ENCODE results near the gene MAL. TPM values are rescaled to one million over a fixed set of nuclear protein-coding genes. Genes with fewer than 3 reads are reported as not detected.

Gene MAL
- total and polyA plus RNA-seq, 2 experiments from 2014 or later: 0.24 to 0.31 TPM

- ATAC-seq (no peak), DNase-seq (ENCODE audit: low spot score) (no peak)
- H3K27me3 Mint-ChIP-seq (ENCODE audit: insufficient read depth, low read depth, poor library complexity): peaks cover 8% of the 10 kb centered on the region
- no peaks in the 10 kb centered on the region for H3K27me3 ChIP-seq (ENCODE audit: insufficient read depth)
- no peaks in the 10 kb centered on the region for H3K9me2 ChIP-seq (ENCODE audit: insufficient read depth)
- no peak overlapping the region; the same call in 1 of the 2 replicates for H2AFZ ChIP-seq
- H3K79me2 ChIP-seq (replicated peaks; ENCODE audit: insufficient read depth): no peaks in the 10 kb centered on the region
- H3K4me1 ChIP-seq (ENCODE audit: insufficient read depth): no peaks in the 10 kb centered on the region
- H3K27ac Mint-ChIP-seq: no peak overlapping the region
- no peaks in the 10 kb centered on the region for H4K20me1 ChIP-seq (replicated peaks; ENCODE audit: insufficient read depth)
- no peak overlapping the region for H3K27ac ChIP-seq (ENCODE audit: low read depth)
- H3K9me3 Mint-ChIP-seq: no peaks in the 10 kb centered on the region
- H3K36me3 ChIP-seq (ENCODE audit: insufficient read depth): no peaks in the 10 kb centered on the region
- no peak overlapping the region for H3K4me3 Mint-ChIP-seq
- H3K4me1 Mint-ChIP-seq: peaks cover 2% of the 10 kb centered on the region; the same call in 2 of the 3 replicates
- H3F3A ChIP-seq (replicated peaks; ENCODE audit: low read depth): no peaks in the 10 kb centered on the region
- H3K36me3 Mint-ChIP-seq (ENCODE audit: low read depth): no peaks in the 10 kb centered on the region
- no peak overlapping the region for H3K4me3 ChIP-seq
- H3K4me2 ChIP-seq: no peak overlapping the region
- no peak for TF ChIP-seq POLR2AphosphoS5 (IDR thresholded peaks at IDR 0.05; ENCODE audit: low read depth)
- TF ChIP-seq ZNF462 (CRISPR knock-in tag; IDR thresholded peaks at IDR 0.05): no peak
- no peak for TF ChIP-seq EZH2 (IDR thresholded peaks at IDR 0.05; ENCODE audit: low read depth, unreplicated experiment)
- no peak for TF ChIP-seq STAT1 (IDR thresholded peaks at IDR 0.05; ENCODE audit: unreplicated experiment)
- no peak for TF ChIP-seq EZH2phosphoT487 (IDR thresholded peaks at IDR 0.05; ENCODE audit: unreplicated experiment)
- TF ChIP-seq JUNB (IDR thresholded peaks at IDR 0.05; ENCODE audit: unreplicated experiment): no peak
These were observed 28.5 kb downstream of the MAL start for GRCh38 chr2:95054016-95054415.

- no peaks in the 10 kb centered on the region for H3K9me2 ChIP-seq (ENCODE audit: insufficient read depth)
- H3K4me1 ChIP-seq (ENCODE audit: insufficient read depth): no peaks in the 10 kb centered on the region
- no peaks in the 10 kb centered on the region for H3K27me3 ChIP-seq (ENCODE audit: insufficient read depth)
- H3K9me3 Mint-ChIP-seq: no peaks in the 10 kb centered on the region
- ATAC-seq (no peak), DNase-seq (ENCODE audit: low spot score) (no peak)
- H3K36me3 ChIP-seq (ENCODE audit: insufficient read depth): no peaks in the 10 kb centered on the region
- H3K4me1 Mint-ChIP-seq: peaks cover 2% of the 10 kb centered on the region; the same call in 2 of the 3 replicates
- no peak overlapping the region for H3K27ac ChIP-seq (ENCODE audit: low read depth)
- no peaks in the 10 kb centered on the region for H3K36me3 Mint-ChIP-seq (ENCODE audit: low read depth)
- H2AFZ ChIP-seq: no peak overlapping the region
- no peak overlapping the region for H3K4me2 ChIP-seq
- no peaks in the 10 kb centered on the region for H3K79me2 ChIP-seq (replicated peaks; ENCODE audit: insufficient read depth)
- no peaks in the 10 kb centered on the region for H3F3A ChIP-seq (replicated peaks; ENCODE audit: low read depth)
- H3K4me3 Mint-ChIP-seq: no peak overlapping the region
- no peak overlapping the region for H3K4me3 ChIP-seq
- H4K20me1 ChIP-seq (replicated peaks; ENCODE audit: insufficient read depth): no peaks in the 10 kb centered on the region
- H3K27ac Mint-ChIP-seq: no peak overlapping the region
- H3K27me3 Mint-ChIP-seq (ENCODE audit: insufficient read depth, low read depth, poor library complexity): peaks cover 8% of the 10 kb centered on the region
- TF ChIP-seq EZH2 (IDR thresholded peaks at IDR 0.05; ENCODE audit: low read depth, unreplicated experiment) (no peak), CREB1 (CRISPR knock-in tag; IDR thresholded peaks at IDR 0.05; ENCODE audit: low read depth) (no peak), ZNF331 (CRISPR knock-in tag; IDR thresholded peaks at IDR 0.05; ENCODE audit: low read depth) (no peak), REST (IDR thresholded peaks at IDR 0.05; ENCODE audit: unreplicated experiment) (no peak), POLR2AphosphoS5 (IDR thresholded peaks at IDR 0.05; ENCODE audit: low read depth) (no peak)
These were observed 29.8 kb downstream of the MAL start for GRCh38 chr2:95055262-95055661.
